HepG2 (cell line): Measurements from ENCODE around the gene MAGEB4. TPM values are rescaled to one million over a fixed set of nuclear protein-coding genes. Genes with fewer than 3 reads are reported as not detected.

Experiments used
- ATAC-seq: fragments of 200-7000 bp; cut with Tn5 transposase; 3 replicates; pipeline ENCODE4 v1.9.1; 2020; ENCODE audit warnings: mild to moderate bottlenecking, moderate library complexity
- BruUV-seq: library from RNA; stranded (reverse); fragments of 400-500 nt; replicated peaks from 2 replicates; lab custom pipeline; 2021; lab: Mats Ljungman, UMichigan
- CTCF ChIA-PET: fragments of 300-600 bp; formaldehyde crosslinking; extraction: SDS; loops from one replicate; lab custom pipeline; 2021; ENCODE audit warnings: low total read pairs, inconsistent platforms, low intra/inter-chr PET ratio; lab: Yijun Ruan, JAX
- POLR2A ChIA-PET: fragments of 350-600 bp; sonication (Branson Sonifier 250); formaldehyde crosslinking; loops from one replicate; lab custom pipeline; 2020; ENCODE audit warnings: antibody characterized with exemption, inconsistent platforms; lab: Yijun Ruan, JAX
- DNase-seq: peaks from one replicate; pipeline ENCODE4 v3.0.0-alpha.2; 2015; ENCODE audit warnings: low spot score
- FAIRE-seq: peaks from 3 replicates; lab custom pipeline; 2011; peaks lifted over from hg19 to GRCh38; lab: Jason Lieb, UNC
- H2AFZ ChIP-seq: one replicate; pipeline ENCODE4 v1.6.1; 2011; ENCODE audit warnings: low read length, inconsistent platforms
- H3K27ac ChIP-seq: fragments of 300-600 bp; 3 replicates; pipeline ENCODE4 v1.8.0; 2011; ENCODE audit warnings: mixed run types, mild to moderate bottlenecking, mixed read lengths, low read length, inconsistent platforms; ENCODE audit not compliant: insufficient read depth; ENCODE audit errors: extremely low read length
- H3K27me3 ChIP-seq, 2 experiments: fragments of 200-600 bp in 1 of 2; 2 replicates in 1 of 2; 3 replicates in 1 of 2; pipeline versions ENCODE4 v1.6.0 to v1.8.0; 2011; ENCODE audit warnings: low read length in 2 of 2, mild to moderate bottlenecking in 2 of 2, moderate library complexity in 2 of 2, inconsistent platforms in 1 of 2; ENCODE audit not compliant: insufficient read depth in 2 of 2, control insufficient read depth in 1 of 2
- H3K36me3 ChIP-seq, 2 experiments: fragments of 200-600 bp in 1 of 2; replicated peaks in 1 of 2; 2 replicates in 1 of 2; 3 replicates in 1 of 2; pipeline versions ENCODE4 v1.5.1 to v1.8.0; 2011; ENCODE audit warnings: low read length in 2 of 2, inconsistent platforms in 1 of 2; ENCODE audit not compliant: insufficient read depth in 2 of 2, control insufficient read depth in 1 of 2
- H3K4me1 ChIP-seq: 2 replicates; pipeline ENCODE4 v1.5.1; 2012; ENCODE audit warnings: low read length, inconsistent platforms; ENCODE audit not compliant: insufficient read depth
- H3K4me2 ChIP-seq: 2 replicates; pipeline ENCODE4 v1.6.0; 2011; ENCODE audit warnings: low read depth, low read length, inconsistent platforms
- H3K4me3 ChIP-seq, 3 experiments: fragments of 200-600 bp in 1 of 3; sonication (generic), shearing (Covaris generic) in 1 of 3; replicated peaks in 1 of 3; 2 replicates each; pipeline ENCODE4 v1.5.1; 2011 to 2016; ENCODE audit warnings: low read length in 3 of 3, inconsistent platforms in 2 of 3, low read depth in 2 of 3, mild to moderate bottlenecking in 2 of 3, control low read depth in 1 of 3, mixed read lengths in 1 of 3; ENCODE audit not compliant: insufficient read depth in 1 of 3
- H3K79me2 ChIP-seq: one replicate; pipeline ENCODE4 v1.6.1; 2011; ENCODE audit warnings: low read length, inconsistent platforms; ENCODE audit not compliant: insufficient read depth
- H3K9ac ChIP-seq: 2 replicates; pipeline ENCODE4 v1.6.0; 2011; ENCODE audit warnings: mild to moderate bottlenecking, low read depth, low read length, inconsistent platforms; ENCODE audit not compliant: insufficient read depth
- H3K9me3 ChIP-seq: 2 replicates; pipeline ENCODE4 v1.5.1; 2012; ENCODE audit warnings: mild to moderate bottlenecking, low read length
- H4K20me1 ChIP-seq: 2 replicates; pipeline ENCODE4 v1.6.0; 2011; ENCODE audit warnings: inconsistent platforms, mild to moderate bottlenecking, low read length, moderate library complexity; ENCODE audit not compliant: insufficient read depth
- EEA1 ChIP-seq: sonication (generic); formaldehyde crosslinking; IDR thresholded peaks from 2 replicates; pipeline ENCODE4 v1.5.1; 2020; ENCODE audit warnings: mild to moderate bottlenecking, missing genetic modification reagents, borderline replicate concordance
- FOSL2 ChIP-seq: sonication (generic); formaldehyde crosslinking; IDR thresholded peaks from 2 replicates; pipeline ENCODE4 v1.4.0; 2020; ENCODE audit warnings: missing genetic modification reagents
- GABPA ChIP-seq, 2 experiments: IDR thresholded peaks; 2 replicates each; pipeline ENCODE4 v1.6.1; 2011 to 2016; ENCODE audit warnings: low read depth in 2 of 2, low read length in 1 of 2, missing biosample characterization in 1 of 2, missing genetic modification characterization in 1 of 2
- GABPB1 ChIP-seq: IDR thresholded peaks from 2 replicates; pipeline ENCODE4 v1.6.1; 2016; ENCODE audit warnings: mild to moderate bottlenecking, missing genetic modification reagents, moderate library complexity, missing compliant biosample characterization
- GTF3A ChIP-seq: sonication (generic); formaldehyde crosslinking; conservative IDR thresholded peaks from 2 replicates; pipeline ENCODE4 v1.4.0; 2020; ENCODE audit warnings: mild to moderate bottlenecking, missing genetic modification reagents
- HDAC2 ChIP-seq: sonication (generic); formaldehyde crosslinking; IDR thresholded peaks from 2 replicates; pipeline ENCODE4 v1.4.0; 2020; ENCODE audit warnings: missing genetic modification reagents
- HMG20A ChIP-seq: IDR thresholded peaks from 2 replicates; pipeline ENCODE4 v1.6.1; 2016; ENCODE audit warnings: borderline replicate concordance
- HNRNPUL1 ChIP-seq: fragments of 200-400 bp; formaldehyde crosslinking; IDR thresholded peaks from 2 replicates; pipeline ENCODE4 v1.6.1; 2017; ENCODE audit warnings: low read depth, mild to moderate bottlenecking, low read length, moderate library complexity
- IRF2 ChIP-seq: IDR thresholded peaks from 2 replicates; pipeline ENCODE4 v1.6.1; 2018; ENCODE audit warnings: missing genetic modification reagents, missing compliant biosample characterization
- MTA1 ChIP-seq: sonication (generic); formaldehyde crosslinking; IDR thresholded peaks from 2 replicates; pipeline ENCODE4 v1.4.0; 2020; ENCODE audit warnings: missing genetic modification reagents, mild to moderate bottlenecking, borderline replicate concordance
- SMYD3 ChIP-seq: sonication (generic); formaldehyde crosslinking; IDR thresholded peaks from 2 replicates; pipeline ENCODE4 v1.8.1; 2023; ENCODE audit warnings: mild to moderate bottlenecking, missing genetic modification reagents
- THYN1 ChIP-seq: sonication (generic); formaldehyde crosslinking; IDR thresholded peaks from 2 replicates; pipeline ENCODE4 v1.8.1; 2023; ENCODE audit warnings: low read depth, mild to moderate bottlenecking, moderate library complexity, missing genetic modification reagents, borderline replicate concordance
- ZC3H13 ChIP-seq: sonication (generic); formaldehyde crosslinking; IDR thresholded peaks from 2 replicates; pipeline ENCODE4 v1.8.1; 2023; ENCODE audit warnings: mild to moderate bottlenecking, missing genetic modification reagents, moderate library complexity
- ZFP91 ChIP-seq: sonication (generic); formaldehyde crosslinking; IDR thresholded peaks from 2 replicates; pipeline ENCODE4 v1.9.0; 2022; ENCODE audit warnings: missing genetic modification reagents, mild to moderate bottlenecking, borderline replicate concordance
- ZNF530 ChIP-seq: sonication (generic); formaldehyde crosslinking; IDR thresholded peaks from 2 replicates; pipeline ENCODE4 v1.5.0; 2020; ENCODE audit warnings: low read depth, mild to moderate bottlenecking, missing genetic modification reagents
- ZNF552 ChIP-seq: sonication (generic); formaldehyde crosslinking; IDR thresholded peaks from 2 replicates; pipeline ENCODE4 v1.9.0; 2022; ENCODE audit warnings: missing genetic modification reagents, mild to moderate bottlenecking, borderline replicate concordance
- ZNF557 ChIP-seq: sonication (generic); formaldehyde crosslinking; IDR thresholded peaks from 2 replicates; pipeline ENCODE4 v1.4.0; 2020; ENCODE audit warnings: missing genetic modification reagents
- ZNF691 ChIP-seq: sonication (generic); formaldehyde crosslinking; IDR thresholded peaks from 2 replicates; pipeline ENCODE4 v1.4.0; 2020; ENCODE audit warnings: missing genetic modification reagents, low read depth, mild to moderate bottlenecking, borderline replicate concordance
- WGBS: methylation state at CpG from one replicate; pipeline ENCODE4 v1.1.6; 2017; ENCODE audit warnings: low lambda C conversion rate; 5-methylcytosine and 5-hydroxymethylcytosine counted together
- in situ Hi-C: cut with HindIII; loops from 2 replicates; pipeline ENCODE4 v1.10.0; 2017; ENCODE audit warnings: low pct_unique_long_range_greater_than_20kb; ENCODE audit not compliant: extremely low pct_ligation_motif_present
- intact Hi-C: fragments of 100-400 bp; cut with micrococcal nuclease; formaldehyde crosslinking; loops from one replicate; pipeline ENCODE4 v1.10.0; 2022; ENCODE audit not compliant: unreplicated experiment
- polyA plus RNA-seq, 8 experiments: library from polyadenylated mRNA; depleted of rRNA in 3 of 8; stranded (reverse) in 7 of 8; unstranded in 1 of 8; fragments of >200 nt; fragmentation: Illumina TruSeq in 4 of 8; extraction: Trizol in 4 of 8; gene quantifications; 2 replicates each; pipeline versions ENCODE4 v1.2.1 to v1.2.3, GENCODE V29; 2011 to 2016; ENCODE audit warnings: low read depth in 4 of 8, missing spikeins in 1 of 8, mixed read lengths in 1 of 8; ENCODE audit not compliant: insufficient read depth in 1 of 8
- total RNA-seq, 5 experiments: library from RNA; depleted of rRNA; stranded (reverse); fragments of >200 nt; fragmentation: Illumina TruSeq; extraction: Trizol; gene quantifications; 2 replicates each; pipeline ENCODE4 v1.2.3, GENCODE V29; 2016; ENCODE audit warnings: low read depth in 1 of 5

MAGEB4 gene
- total and polyA plus RNA-seq, 2 of the 13 experiments (the other 11 are each of a cell fraction or from before 2014, with no cell fraction given): not detected

GRCh38 chrX:30215357-30215843 is 26.4 kb upstream of the MAGEB4 start, which contains the start of gene MAGEB2:
MAGEB2 (plus strand) TSS chrX:30215563; CDS start chrX:30218581, 3,018 bp downstream.
- no peak for FAIRE-seq
- no peak for DNase-seq
- peak; percentile 57; the same call in 2 of the 3 replicates for ATAC-seq
- no peaks in the 10 kb centered on the region for H3K4me1 ChIP-seq
- no peak within 1 kb of the TSS for H3K4me3 ChIP-seq
- intact Hi-C loops: no loop called here
- no peaks in the 10 kb centered on the region for H3K79me2 ChIP-seq
- ChIA-PET POLR2A (no interaction called here), CTCF (no interaction called here)
- no peak within 1 kb of the TSS for H3K9ac ChIP-seq
- H3K36me3 ChIP-seq: no peaks in the 10 kb centered on the region
- no TSS peak for BruUV-seq
- no peak within 1 kb of the TSS for H2AFZ ChIP-seq
- WGBS: 94% methylated on average over 6 of the region's 29 CpGs
- no peaks in the 10 kb centered on the region for H4K20me1 ChIP-seq
- H3K9me3 ChIP-seq: no peaks in the 10 kb centered on the region
- in situ Hi-C loops: no loop called here
- H3K27ac ChIP-seq: no peak within 1 kb of the TSS
- H3K4me2 ChIP-seq: no peak within 1 kb of the TSS
- H3K27me3 ChIP-seq: no peaks in the 10 kb centered on the region
- TF ChIP-seq GABPA (IDR thresholded peaks at IDR 0.05; ENCODE audit: low read depth, low read length) (no peak), GABPA (CRISPR knock-in tag; IDR thresholded peaks at IDR 0.05; ENCODE audit: low read depth) (0 out of 2 replicates have a peak, but pooled peaks have one; percentile 14), HMG20A (CRISPR knock-in tag) (no peak), ZFP91 (CRISPR knock-in tag) (no peak), EEA1 (CRISPR knock-in tag) (no peak), MTA1 (CRISPR knock-in tag) (no peak), ZNF530 (CRISPR knock-in tag) (no peak), HDAC2 (no peak), GTF3A (no peak), ZNF557 (CRISPR knock-in tag) (no peak), FOSL2 (CRISPR knock-in tag) (0 out of 2 replicates have a peak, but pooled peaks have one; percentile 16), SMYD3 (no peak), HNRNPUL1 (no peak), ZNF552 (CRISPR knock-in tag) (no peak), GABPB1 (CRISPR knock-in tag) (peak; percentile 49; the same call in 1 of the 2 replicates), IRF2 (CRISPR knock-in tag) (no peak), ZC3H13 (CRISPR knock-in tag) (no peak), ZNF691 (no peak), THYN1 (CRISPR knock-in tag) (no peak)
